ENCODE results near the gene MNT.
"Not testable (repeated sequence)": the region's sequence is repeated elsewhere in the genome, so short reads cannot be mapped to it uniquely, and the experiment has no call there.

The MNT gene, protein sequence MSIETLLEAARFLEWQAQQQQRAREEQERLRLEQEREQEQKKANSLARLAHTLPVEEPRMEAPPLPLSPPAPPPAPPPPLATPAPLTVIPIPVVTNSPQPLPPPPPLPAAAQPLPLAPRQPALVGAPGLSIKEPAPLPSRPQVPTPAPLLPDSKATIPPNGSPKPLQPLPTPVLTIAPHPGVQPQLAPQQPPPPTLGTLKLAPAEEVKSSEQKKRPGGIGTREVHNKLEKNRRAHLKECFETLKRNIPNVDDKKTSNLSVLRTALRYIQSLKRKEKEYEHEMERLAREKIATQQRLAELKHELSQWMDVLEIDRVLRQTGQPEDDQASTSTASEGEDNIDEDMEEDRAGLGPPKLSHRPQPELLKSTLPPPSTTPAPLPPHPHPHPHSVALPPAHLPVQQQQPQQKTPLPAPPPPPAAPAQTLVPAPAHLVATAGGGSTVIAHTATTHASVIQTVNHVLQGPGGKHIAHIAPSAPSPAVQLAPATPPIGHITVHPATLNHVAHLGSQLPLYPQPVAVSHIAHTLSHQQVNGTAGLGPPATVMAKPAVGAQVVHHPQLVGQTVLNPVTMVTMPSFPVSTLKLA
- total RNA-seq: 16.1 to 77.4 (median 28.7) reads per million in 3 experiments

DNA sequence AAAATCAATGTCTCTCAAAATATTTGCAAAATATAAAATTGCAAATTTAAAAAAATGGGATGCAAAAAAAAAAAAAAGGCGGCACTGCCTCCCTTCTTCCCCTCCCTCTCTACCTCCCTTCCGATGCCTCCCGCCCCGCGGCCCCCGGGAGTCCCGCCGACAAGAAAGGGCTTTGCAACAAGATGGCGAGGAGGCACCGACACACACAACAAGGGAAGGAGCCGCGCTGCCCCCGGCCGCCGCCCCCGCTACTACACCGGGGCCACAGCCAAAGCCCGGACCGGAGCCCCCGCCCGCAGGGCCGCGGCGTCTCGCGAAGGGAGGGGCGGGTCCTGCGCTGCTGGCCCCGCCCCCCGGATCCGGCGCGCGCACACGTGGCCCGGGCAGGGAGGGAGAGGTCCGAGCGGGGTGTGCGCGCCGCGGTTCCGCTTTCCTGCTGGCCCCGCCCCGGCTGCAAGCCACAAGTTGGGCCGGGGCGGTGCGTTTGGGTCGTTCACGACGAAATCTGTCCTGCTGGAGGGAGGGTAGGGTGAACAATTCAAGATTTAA, at the start of gene MNT:
MNT (minus strand) TSS at position 184 of the 549 bp plus-strand sequence. CDS start 348 bp downstream, outside the sequence.
- DNase-seq: peak; percentile 96

DNA sequence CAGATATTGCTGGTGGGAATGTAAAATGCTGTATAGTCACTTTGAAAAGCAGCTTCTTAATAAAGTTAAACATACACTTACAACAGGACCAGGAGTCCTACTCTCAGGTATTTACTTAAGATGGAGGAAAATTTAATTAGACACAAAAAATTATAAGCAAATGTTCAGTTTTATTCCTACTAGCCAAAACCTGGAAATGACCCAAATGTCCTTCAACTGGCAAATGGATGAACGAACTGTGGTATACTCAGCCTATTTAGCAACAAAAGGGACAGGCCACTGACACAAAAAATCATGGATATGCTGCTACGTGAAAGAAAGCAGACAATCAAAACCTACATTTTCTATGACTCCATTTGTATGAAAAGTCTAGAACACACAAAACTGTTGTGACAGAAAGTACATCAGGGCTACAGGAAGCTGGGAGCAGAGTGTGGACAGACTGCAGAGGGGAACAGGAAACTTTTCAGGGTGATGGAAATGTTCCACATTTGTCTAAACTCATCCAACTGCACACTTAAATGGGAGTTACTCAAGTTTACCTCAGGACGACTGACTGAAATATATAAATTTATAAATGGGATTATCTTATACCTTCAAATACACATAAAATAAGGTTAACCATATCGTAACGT, 49.3 kb upstream of the MNT start:
- no peak for DNase-seq

DNA sequence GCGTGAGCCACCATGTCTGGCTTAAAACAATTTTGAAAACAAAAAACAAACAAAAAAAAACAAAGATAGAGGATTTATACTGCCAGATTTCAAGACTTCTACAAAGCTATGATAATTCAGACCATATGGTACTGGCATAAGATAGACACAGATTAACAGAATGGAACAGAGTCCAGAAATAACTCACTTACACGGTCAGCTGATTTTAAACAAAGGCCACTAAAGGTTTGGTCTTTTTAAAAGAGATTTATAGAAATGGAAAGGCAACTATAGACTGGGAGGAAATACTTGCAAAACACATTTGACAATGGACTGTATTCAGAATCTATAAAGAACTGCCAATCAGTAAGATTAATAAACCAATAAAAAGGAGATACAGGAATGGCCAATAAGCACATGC, 48.6 kb upstream of the MNT start:
- no peak for DNase-seq

DNA sequence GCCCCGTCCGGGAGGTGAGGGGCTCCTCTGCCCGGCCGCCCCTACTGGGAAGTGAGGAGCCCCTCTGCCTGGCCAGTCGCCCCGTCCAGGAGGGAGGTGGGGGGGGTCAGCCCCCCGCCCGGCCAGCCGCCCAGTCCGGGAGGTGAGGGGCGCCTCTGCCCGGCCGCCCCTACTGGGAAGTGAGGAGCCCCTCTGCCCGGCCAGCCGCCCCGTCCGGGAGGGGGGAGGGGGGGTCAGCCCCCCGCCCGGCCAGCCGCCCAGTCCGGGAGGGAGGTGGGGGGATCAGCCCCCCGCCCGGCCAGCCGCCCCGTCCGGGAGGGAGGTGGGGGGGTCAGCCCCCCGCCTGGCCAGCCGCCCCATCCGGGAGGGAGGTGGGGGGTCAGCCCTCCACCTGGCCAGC, 46.6 kb upstream of the MNT start:
- DNase-seq: not testable (repeated sequence)

DNA sequence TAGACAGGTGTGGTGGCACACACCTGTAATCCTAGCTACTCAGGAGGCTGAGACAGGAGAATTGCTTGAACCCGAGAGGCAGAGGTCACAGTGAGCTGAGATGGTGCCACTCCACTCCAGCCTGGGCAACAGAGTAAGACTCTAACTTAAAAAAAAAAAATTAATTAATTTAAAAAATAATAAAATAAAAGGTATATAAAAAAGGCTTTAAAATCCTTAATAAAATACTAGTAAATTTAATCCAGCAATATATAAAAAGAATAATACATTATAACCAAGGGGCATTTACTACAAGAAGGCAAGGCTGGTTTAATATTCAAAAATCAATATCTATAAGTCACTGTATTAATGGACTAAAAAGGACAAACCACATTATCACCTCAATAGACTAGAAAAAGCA, 44.8 kb upstream of the MNT start:
- DNase-seq: no peak

DNA sequence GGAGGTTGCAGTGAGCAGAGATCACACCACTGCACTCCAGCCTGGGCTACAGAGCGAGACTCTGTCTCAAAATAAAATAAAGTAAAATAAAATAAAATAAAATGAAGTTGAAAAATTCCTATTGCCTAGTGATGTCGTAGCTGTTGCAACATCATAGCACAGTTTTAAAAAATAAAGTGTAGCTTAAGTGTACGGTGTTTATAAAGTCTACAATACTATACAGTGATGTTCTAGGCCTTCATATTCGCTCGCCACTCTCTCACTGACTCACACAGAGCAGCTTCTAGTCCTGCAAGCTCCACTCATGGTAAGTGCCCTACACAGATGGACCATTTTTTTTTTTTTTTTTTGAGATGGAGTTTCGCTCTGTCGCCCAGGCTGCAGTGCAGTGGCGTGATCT, 43.5 kb upstream of the MNT start:
- no peak for DNase-seq

DNA sequence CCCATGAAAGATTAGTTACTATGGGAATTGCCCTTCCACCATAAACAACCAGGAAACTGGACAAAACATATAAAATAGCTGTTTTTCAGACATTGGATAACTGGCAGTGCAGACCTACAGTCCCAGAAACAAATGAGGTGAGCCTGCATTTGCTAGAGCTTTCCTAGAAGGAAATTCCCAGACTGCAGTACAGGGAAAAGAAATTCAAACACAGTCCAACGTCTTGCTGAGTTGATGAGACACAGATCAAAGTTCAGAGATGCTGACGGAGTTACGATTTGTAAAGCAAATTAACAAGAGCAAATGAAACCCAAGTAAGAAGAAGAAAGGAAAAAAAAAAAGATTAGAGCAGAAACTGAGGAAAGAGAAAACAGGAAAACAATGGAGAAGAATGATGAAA, 41.3 kb upstream of the MNT start:
- DNase-seq: no peak

DNA sequence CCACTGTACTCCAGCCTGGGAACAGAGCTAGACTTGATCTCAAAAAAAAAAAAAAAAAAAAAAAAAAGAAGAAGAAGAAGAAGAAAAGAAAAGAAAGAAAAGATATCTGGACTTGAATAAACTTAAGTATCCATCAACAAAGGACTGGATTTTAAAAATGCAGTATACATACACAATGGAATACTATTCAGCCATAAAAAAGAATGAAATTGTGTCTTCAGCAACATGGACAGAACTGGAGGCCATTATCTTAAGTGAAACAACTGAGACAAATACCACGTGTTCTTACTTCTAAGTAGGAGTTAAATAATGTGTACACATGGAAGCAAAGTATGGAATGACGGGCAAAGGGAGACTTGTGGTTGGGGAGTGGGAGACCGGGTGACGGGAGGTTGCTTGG, 40.1 kb upstream of the MNT start:
- no peak for DNase-seq

DNA sequence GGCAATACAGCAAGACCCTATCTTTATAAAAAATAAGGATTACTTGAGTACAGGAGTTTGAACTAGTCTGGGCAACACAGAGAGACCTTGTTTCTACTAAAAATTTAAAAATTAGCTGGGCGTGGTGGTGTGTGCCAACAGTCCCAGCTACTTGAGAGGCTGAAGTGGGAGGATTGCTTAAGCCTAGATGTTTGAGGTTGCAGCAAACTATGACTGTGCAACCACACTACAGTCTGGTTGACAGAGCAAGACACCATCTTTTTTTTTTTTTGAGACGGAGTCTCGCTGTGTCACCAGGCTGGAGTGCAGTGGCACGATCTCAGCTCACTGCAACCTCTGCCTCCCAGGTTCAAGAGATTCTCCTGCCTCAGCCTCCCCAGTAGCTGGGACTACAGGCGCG, 39.1 kb upstream of the MNT start:
- not testable (repeated sequence) for DNase-seq

DNA sequence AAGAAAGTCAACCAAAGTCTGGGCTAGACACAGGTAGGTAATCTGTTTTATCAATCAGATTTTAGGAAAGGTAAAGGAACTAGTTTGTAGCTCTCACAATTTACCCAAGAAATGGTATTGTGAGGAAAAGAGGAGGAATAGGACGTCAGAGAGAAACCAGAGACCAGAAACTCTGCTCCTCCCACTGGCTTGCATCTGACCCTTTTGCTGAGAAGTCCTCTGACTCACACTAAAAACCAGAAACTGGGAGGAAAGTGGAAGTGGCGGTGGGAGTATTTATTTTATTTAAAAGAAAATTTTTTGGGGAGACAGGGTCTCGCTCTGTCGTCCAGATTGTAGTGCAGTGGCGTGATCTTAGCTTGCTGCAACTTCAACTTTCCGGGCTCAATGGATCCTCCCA, 38.0 kb upstream of the MNT start:
- DNase-seq: no peak

DNA sequence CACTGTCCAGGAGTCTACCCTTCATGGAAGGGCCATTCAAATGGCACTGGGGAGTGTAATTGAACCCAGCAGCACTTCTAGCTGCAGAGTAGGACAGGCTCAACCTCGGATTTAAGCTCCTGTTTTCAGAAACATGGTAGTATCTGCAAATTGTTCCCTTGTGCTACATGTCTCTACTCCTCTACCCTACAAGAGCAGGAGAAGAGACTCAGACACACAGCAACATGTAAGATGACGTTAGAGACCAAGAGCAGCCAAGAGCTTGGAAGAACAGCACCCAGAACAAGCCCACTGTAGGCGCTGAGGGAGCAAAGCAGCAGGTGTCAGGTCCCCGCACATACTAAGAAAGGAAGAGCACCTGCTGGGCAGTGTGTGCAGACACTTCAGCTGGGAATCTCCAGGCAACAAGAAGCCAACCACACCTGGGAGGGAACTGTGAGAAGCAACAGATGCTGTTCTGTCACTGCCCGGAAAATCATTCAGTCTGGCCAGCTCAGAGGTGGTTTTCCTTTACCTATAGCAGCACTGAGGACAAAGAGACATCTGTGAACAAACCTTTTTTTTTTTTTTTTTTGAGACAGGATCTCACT, 35.6 kb upstream of the MNT start:
- no peak for DNase-seq

DNA sequence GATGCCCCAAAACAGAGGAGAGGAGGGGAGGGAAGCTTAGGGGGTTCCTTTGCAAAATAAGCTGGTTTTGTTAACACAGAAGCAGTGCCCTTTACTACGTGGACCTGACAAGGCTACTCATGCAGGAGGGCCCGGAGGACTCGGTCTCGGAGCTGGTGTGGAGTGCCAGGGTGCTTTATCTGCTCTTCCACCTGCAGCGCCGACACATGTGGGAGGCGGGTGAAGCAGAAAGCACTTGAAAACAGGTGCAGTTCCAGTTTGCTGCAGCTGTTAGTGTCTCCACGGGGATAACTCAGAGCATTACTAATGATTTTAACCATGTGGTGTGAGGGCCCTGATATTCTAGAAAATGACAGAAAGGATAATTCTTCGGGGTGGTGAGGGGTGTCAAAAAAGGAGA, 35.0 kb upstream of the MNT start:
- DNase-seq: no peak

DNA sequence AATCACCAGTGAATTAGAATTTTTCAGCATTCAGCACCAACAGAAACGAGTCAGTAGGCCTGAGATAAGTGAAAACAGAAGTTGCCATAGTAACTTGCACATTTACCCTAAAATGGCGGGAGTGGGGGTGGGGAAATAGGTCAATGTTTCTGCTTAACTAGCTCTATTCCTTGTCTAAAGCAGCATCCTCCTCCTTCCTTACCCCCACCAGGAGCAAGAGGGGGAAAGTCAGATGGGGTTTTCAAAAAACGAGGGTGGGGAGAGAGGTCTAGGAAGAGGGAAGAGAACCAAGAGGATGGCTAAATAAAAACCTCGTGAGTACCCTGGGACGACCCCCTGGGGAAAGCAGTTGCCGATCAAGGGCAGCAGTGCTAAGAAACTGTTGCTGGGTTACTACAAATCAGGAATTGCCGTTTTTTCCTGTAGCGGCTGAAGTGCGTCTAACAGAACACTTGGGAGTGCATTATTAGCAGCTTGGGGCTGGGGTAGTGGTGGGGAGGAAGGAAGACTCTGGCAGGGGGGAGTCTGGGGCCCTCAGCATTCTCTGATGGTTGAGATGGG, 34.4 kb upstream of the MNT start:
- DNase-seq: no peak

DNA sequence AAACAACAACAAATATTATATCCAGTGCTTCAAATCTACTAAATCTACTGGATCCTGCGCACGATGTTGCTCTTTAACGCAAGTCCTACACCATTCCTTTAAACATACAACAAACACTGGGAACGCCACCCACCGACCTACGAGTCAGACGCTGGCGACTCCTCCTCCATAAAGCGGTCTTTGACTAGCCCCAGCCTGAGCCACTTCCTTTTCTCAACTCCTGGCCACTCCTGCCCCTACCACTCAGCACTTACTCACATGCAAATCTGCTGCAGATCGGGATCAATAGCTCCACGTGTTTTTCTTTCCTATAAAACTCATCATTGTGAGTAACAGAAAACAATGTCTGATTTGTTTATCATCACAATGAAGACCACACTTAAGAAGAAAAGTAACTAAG, 32.8 kb upstream of the MNT start:
- DNase-seq: no peak

DNA sequence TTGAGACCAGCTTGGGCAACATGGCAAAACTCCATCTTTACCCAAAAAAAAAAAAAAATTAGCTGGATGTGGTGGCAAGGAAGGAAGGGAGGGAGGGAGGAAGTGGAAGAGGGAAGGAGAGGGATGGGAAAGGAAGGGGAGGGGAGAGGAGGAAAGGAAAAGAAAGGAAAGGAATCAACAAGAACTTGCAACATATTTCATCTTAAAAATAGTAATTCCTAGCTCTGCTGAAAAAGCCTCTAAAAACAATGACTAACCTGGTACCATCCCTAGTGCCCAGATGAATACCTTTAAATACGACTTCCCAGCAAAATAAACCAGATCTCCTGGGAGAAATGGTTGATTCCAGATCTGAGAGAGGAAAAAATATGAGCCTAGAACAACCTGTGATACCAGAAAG, 27.1 kb upstream of the MNT start:
- no peak for DNase-seq

DNA sequence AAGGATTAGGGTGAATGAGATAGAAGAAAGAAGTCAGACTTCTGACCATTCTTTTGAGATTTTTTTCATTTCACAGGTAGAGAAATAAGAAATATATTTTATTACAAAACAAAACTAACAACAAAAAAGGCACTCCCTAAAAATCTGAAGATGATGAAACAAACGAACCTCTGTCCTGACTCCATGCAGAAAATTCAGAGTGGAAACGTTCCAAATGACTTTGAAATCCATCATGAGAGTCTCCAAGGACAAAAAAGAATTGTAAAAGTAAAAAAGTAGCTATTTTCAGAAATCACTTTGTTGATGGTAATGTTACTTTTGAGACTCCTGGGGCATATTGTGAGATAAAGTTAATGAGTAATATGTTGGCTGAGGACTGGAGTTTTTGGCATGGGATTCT, 26.4 kb upstream of the MNT start:
- DNase-seq: no peak

DNA sequence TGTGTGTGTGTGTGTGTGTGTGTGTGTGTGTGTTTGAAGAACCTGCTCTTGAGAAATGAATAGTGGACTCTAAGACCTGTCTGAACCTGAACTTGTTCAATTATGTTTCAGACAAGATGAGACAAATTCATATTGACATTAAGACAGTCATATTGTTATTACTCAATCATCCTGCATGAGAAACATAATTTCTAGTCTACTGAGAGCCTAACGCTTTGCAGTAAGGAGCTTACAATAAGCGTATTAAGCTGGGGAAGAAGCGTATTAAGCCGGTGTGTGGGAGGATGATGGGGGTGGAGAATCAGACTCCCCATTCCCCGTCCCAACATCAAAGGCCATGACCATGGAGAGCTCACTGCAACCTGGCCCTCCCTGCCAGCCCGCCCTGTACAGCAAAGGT, 22.4 kb upstream of the MNT start:
- no peak for DNase-seq

DNA sequence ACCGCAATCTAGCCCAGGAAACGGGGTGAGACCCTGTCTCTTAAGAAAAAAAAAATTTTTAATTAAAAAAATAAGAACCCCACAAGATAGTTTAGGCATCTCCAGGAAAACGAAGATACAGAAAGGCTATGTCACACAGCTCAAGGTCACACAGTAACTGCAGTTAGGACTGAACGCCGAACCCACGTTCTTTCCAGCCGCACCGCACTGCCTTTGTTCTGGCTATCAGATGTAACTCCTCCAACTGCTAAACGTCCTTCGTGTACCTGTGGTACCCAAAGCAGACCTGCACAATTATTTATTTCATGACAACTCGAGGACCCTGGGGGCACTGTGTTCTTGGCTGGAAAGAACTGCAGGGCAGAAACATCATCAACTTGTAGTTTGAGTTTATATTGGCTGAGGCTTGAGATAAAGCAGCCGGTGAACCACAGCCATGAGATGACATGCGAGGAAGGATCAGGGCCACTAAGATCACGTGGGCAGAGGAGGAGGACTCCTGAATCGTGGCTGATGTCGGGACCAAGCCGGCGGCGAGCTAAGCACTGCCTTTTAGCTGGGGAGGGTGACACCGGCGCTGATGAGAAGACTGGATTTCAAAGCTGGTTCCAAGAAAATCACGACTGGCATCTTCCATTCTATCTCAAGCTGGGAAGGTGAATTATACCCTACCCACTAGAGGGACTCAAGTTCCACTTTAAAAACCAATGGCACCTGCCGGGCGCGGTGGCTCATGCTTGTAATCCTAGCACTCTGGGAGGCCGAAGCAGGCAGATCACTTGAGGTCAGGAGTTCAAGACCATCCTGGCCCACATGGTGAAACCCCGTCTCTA, 20.7 kb upstream of the MNT start:
- no peak for DNase-seq

DNA sequence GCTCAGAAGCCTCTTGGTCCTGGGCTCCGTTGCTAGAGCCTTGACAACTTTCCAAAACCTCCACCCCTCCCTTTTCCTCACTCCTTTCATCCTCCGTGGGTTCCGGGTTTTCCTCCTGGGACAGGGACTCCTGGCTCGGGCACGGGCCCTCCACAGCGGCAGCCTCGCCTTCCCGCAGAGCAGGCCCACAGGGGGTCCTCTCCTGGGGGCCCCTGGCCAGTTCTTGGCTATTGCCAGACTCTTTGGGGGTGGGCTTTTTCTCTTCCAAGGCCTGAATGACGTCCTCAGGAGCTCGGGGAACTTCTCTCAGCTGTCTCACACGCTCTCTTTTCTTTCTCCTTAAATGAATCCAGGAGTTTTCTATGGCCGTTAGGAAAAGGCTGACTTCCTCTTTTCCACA, 19.3 kb upstream of the MNT start:
- no peak for DNase-seq

DNA sequence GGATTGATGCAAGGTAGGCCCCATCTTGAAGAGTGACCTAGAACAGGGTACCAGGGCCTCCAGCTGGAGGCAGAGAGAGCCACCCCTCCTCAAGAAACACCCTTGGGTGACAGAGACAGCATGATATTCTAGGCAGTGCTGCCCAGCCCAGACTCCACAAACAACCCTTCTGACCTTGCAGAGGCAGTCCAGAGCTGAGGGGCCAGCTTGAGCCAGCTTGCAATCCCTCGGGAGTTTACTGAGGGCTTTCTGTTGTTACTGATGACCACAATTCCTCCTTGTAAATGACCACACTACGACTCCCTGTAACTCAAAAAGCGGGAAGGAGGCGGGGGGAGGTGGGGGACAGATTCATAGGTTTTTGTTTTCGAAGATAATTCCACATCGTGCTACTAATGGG, 18.6 kb upstream of the MNT start:
- DNase-seq: no peak

DNA sequence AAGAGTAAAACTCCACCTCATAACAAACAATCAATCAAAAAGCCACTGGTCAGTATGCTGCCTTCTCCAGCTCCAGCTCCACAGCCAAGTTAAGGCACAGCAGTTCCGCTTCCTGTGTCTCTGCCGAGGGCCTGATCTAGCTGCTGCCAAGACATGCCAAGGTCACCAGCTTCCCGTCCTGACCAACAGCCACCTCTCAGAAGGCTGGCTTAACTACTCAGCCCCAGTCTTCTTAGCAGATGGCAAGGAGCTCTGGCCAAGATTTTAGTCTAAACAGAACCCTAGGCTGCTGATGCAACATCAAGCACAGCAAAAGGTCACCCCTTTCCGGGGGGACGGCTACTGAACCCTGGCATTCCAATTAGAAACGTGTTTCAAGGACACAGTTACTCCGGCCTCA, 17.7 kb upstream of the MNT start:
- DNase-seq: no peak

Data from central memory CD4-positive, alpha-beta T cell (primary cell).